ENCODE results near the gene TSPAN18. TPM values are rescaled to one million over a fixed set of nuclear protein-coding genes. Genes with fewer than 3 reads are reported as not detected.

TSPAN18 gene
- total RNA-seq, 6 donors from 2014 or later = 8.2 to 48.6 (median 17.5) TPM

GRCh38 chr11:44954051-44954906 is 227.5 kb downstream of the TSPAN18 start:
- no peak for ATAC-seq (ENCODE audit: low FRiP score in 2 of 2)
- peak in 1 of 2 donors; percentile 24 for DNase-seq
- no peaks in the 10 kb centered on the region for H3K9me3 ChIP-seq
- no peak overlapping the region for H3K4me3 ChIP-seq
- H3K27me3 ChIP-seq = no peaks in the 10 kb centered on the region
- TF ChIP-seq POLR2A (IDR thresholded peaks at IDR 0.05) (no peak), POLR2AphosphoS5 (IDR thresholded peaks at IDR 0.05) (no peak), EP300 (IDR thresholded peaks at IDR 0.05) (no peak), CTCF (IDR thresholded peaks at IDR 0.05) (no peak)
- H3K4me1 ChIP-seq = peaks cover 25 to 56% (median 48%) of the 10 kb centered on the region in 4 donors
- H3K27ac ChIP-seq = peak overlapping the region; percentile 56 to 79 (median 64)
- no peaks in the 10 kb centered on the region for H3K36me3 ChIP-seq
- 76 to 88% methylated on average over 7 to 12 of the region's 12 CpGs for WGBS, 2 donors

DNA sequence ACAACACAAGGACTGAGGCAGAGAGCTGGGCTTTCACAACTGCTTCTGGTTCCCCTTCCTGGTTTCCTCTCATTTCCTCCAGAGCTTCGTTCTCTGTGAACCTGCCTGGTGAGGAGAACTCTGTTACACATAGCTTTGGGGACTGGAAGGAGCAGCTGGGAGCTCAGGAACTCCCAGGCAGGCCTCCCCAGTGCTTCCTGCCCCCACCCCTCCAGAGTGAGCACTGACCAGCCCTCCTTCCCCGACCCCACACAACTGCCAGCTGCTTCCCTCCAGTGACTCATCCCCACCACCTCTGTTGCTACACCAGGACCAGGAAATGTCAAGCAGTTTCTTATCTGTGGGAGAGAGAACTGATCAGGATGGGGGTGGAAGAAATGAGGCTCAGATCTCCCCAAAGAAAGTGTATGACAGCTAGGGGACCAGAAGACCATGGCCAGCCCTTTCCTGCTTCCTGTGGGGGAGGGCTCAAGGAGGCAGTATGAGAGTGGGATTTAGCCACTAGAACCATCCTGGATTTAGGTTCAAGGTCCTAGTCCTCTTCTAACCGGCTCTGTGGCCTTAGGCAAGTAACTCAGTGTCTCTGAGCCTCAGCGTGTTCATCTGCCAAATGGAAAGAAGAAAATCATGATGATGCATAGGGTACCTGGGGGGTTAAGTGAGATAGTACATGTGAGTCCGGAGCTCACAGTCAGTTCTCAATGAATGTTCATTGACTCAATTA is 228.4 kb downstream of the TSPAN18 start:
- H3K27ac ChIP-seq = peak overlapping the region; percentile 56 to 79 (median 64)
- WGBS, 2 donors = 46 to 76% methylated on average over 4 to 5 of the region's 5 CpGs

GRCh38 chr11:44957040-44957515 is 230.3 kb downstream of the TSPAN18 start:
- no peaks in the 10 kb centered on the region for H3K36me3 ChIP-seq
- 50 to 57% methylated on average over 14 to 35 of the region's 35 CpGs for WGBS, 2 donors
- no peaks in the 10 kb centered on the region for H3K9me3 ChIP-seq
- H3K4me3 ChIP-seq = no peak overlapping the region
- no peaks in the 10 kb centered on the region for H3K27me3 ChIP-seq
- ATAC-seq (ENCODE audit: low FRiP score in 2 of 2) (no peak), DNase-seq (peak in 1 of 2 donors; percentile 84)
- no peak for TF ChIP-seq POLR2A (IDR thresholded peaks at IDR 0.05)
- TF ChIP-seq CTCF (IDR thresholded peaks at IDR 0.05) = no peak
- TF ChIP-seq POLR2AphosphoS5 (IDR thresholded peaks at IDR 0.05) = no peak
- TF ChIP-seq EP300 (IDR thresholded peaks at IDR 0.05) = no peak
- H3K4me1 ChIP-seq = peaks cover 21 to 39% (median 34%) of the 10 kb centered on the region in 4 donors
- no peak overlapping the region for H3K27ac ChIP-seq

More for the DNA sequence above, 228.4 kb downstream of the TSPAN18 start:
- peak in 1 of 2 donors; percentile 81 for DNase-seq
- H3K36me3 ChIP-seq = no peaks in the 10 kb centered on the region
- H3K4me3 ChIP-seq = no peak overlapping the region
- no peaks in the 10 kb centered on the region for H3K27me3 ChIP-seq
- ATAC-seq (ENCODE audit: low FRiP score in 2 of 2) = peak; percentile 57 to 65
- peak; percentile 52 to 80 for TF ChIP-seq POLR2AphosphoS5 (IDR thresholded peaks at IDR 0.05)
- no peak for TF ChIP-seq CTCF (IDR thresholded peaks at IDR 0.05)
- peak in 1 of 4 donors; percentile 34 for TF ChIP-seq EP300 (IDR thresholded peaks at IDR 0.05)
- H3K9me3 ChIP-seq = no peaks in the 10 kb centered on the region
- H3K4me1 ChIP-seq = peaks cover 24 to 47% (median 40%) of the 10 kb centered on the region in 4 donors

- WGBS, 2 donors = 74 to 78% methylated on average over 7 to 8 of the region's 8 CpGs
- no peak for TF ChIP-seq EP300 (IDR thresholded peaks at IDR 0.05)
- TF ChIP-seq POLR2AphosphoS5 (IDR thresholded peaks at IDR 0.05) = no peak
- no peak for TF ChIP-seq POLR2A (IDR thresholded peaks at IDR 0.05)
- TF ChIP-seq CTCF (IDR thresholded peaks at IDR 0.05) = no peak
- no peak for DNase-seq
- no peak overlapping the region for H3K4me3 ChIP-seq
- no peak for ATAC-seq (ENCODE audit: low FRiP score in 2 of 2)
- H3K4me1 ChIP-seq = peaks cover 21 to 42% (median 34%) of the 10 kb centered on the region in 4 donors
- no peaks in the 10 kb centered on the region for H3K9me3 ChIP-seq
- H3K27me3 ChIP-seq = no peaks in the 10 kb centered on the region
- H3K36me3 ChIP-seq = no peaks in the 10 kb centered on the region
- H3K27ac ChIP-seq = no peak overlapping the region
Measured at GRCh38 chr11:44957776-44958564, 231.2 kb downstream of the TSPAN18 start.
